K562 (cell line): ENCODE measurements around the gene RXYLT1. TPM values are rescaled to one million over a fixed set of nuclear protein-coding genes. Genes with fewer than 3 reads are reported as not detected.

Experiments
- ATAC-seq: fragments of 200-7000 bp; cut with Tn5 transposase; 3 replicates; pipeline ENCODE4 v1.9.1; 2020; ENCODE audit warnings: moderate library complexity
- BruUV-seq: library from RNA; stranded (reverse); fragments of 400-500 nt; replicated peaks from 2 replicates; lab custom pipeline; 2021; lab: Mats Ljungman, UMichigan
- CTCF ChIA-PET: fragments of 300-600 bp; formaldehyde crosslinking; extraction: SDS; loops from one replicate; lab custom pipeline; 2021; ENCODE audit warnings: low intra/inter-chr PET ratio; lab: Yijun Ruan, JAX
- POLR2A ChIA-PET: fragments of 300-600, 350-650 bp; sonication (Branson Sonifier 250); formaldehyde crosslinking; extraction: SDS; loops from one replicate; lab custom pipeline; 2021; ENCODE audit warnings: antibody characterized with exemption, inconsistent platforms; lab: Yijun Ruan, JAX
- DNase-seq, 4 experiments: peaks; one replicate each; pipeline versions ENCODE4 v3.0.0 to v3.0.0-alpha.2; 2011 to 2018; ENCODE audit warnings: low spot score in 3 of 4, mixed read lengths in 3 of 4; ENCODE audit errors: extremely low read depth in 1 of 4
- FAIRE-seq: peaks from 2 replicates; lab custom pipeline; 2011; peaks lifted over from hg19 to GRCh38; lab: Jason Lieb, UNC
- H2AFZ ChIP-seq: 2 replicates; pipeline ENCODE4 v1.6.0; 2011; ENCODE audit warnings: low read depth, low read length, control low read depth, inconsistent platforms
- H3K27ac ChIP-seq: fragments of 200-600 bp; 3 replicates; pipeline ENCODE4 v1.8.0; 2011; ENCODE audit warnings: low read depth, mild to moderate bottlenecking, control low read depth, inconsistent platforms, low read length, moderate library complexity, mixed read lengths; ENCODE audit errors: extremely low read depth
- H3K27me3 ChIP-seq, 2 experiments: fragments of 300-600 bp in 1 of 2; 2 replicates in 1 of 2; 3 replicates in 1 of 2; pipeline versions ENCODE4 v1.6.0 to v1.8.0; 2011; ENCODE audit warnings: inconsistent platforms in 2 of 2, low read length in 2 of 2, mild to moderate bottlenecking in 1 of 2, mixed read lengths in 1 of 2, moderate library complexity in 1 of 2; ENCODE audit not compliant: control insufficient read depth in 2 of 2, insufficient read depth in 2 of 2
- H3K36me3 ChIP-seq: fragments of 300-600 bp; 3 replicates; pipeline ENCODE4 v1.8.0; 2011; ENCODE audit warnings: mild to moderate bottlenecking, low read length, inconsistent platforms; ENCODE audit not compliant: control insufficient read depth, insufficient read depth
- H3K4me1 ChIP-seq, 2 experiments: fragments of 200-600 bp in 1 of 2; replicated peaks in 1 of 2; 2 replicates in 1 of 2; 3 replicates in 1 of 2; pipeline versions ENCODE4 v1.5.1 to v1.8.0; 2011; ENCODE audit warnings: inconsistent platforms in 2 of 2, low read length in 2 of 2, mild to moderate bottlenecking in 1 of 2, mixed read lengths in 1 of 2, moderate library complexity in 1 of 2; ENCODE audit not compliant: control insufficient read depth in 2 of 2, insufficient read depth in 2 of 2
- H3K4me2 ChIP-seq: 2 replicates; pipeline ENCODE4 v1.6.1; 2011; ENCODE audit warnings: low read length, control low read depth, inconsistent platforms, mixed read lengths; ENCODE audit not compliant: insufficient read depth
- H3K4me3 ChIP-seq: fragments of 200-600 bp; sonication (generic), shearing (Covaris generic); 2 replicates; pipeline ENCODE4 v1.5.1; 2016; ENCODE audit warnings: control low read depth, inconsistent platforms
- H3K79me2 ChIP-seq: fragments of 200-600 bp; 3 replicates; pipeline ENCODE4 v1.8.0; 2011; ENCODE audit warnings: low read length, inconsistent platforms; ENCODE audit not compliant: control insufficient read depth, insufficient read depth
- H3K9ac ChIP-seq, 2 experiments: 2 replicates each; pipeline versions ENCODE4 v1.6.0 to v1.6.1; 2011; ENCODE audit warnings: low read depth in 2 of 2, low read length in 2 of 2, control low read depth in 1 of 2, inconsistent platforms in 1 of 2, mild to moderate bottlenecking in 1 of 2, mixed read lengths in 1 of 2; ENCODE audit not compliant: insufficient read depth in 1 of 2
- H3K9me1 ChIP-seq: one replicate; pipeline ENCODE4 v1.6.0; 2011; ENCODE audit warnings: inconsistent platforms, mild to moderate bottlenecking, low read length, moderate library complexity; ENCODE audit not compliant: control insufficient read depth, insufficient read depth
- H3K9me3 ChIP-seq: replicated peaks from 2 replicates; pipeline ENCODE4 v1.5.1; 2011; ENCODE audit warnings: low read depth, low read length, inconsistent platforms; ENCODE audit not compliant: control insufficient read depth, insufficient read depth
- H4K20me1 ChIP-seq: replicated peaks from 2 replicates; pipeline ENCODE4 v1.6.1; 2011; ENCODE audit warnings: low read length, inconsistent platforms, mixed read lengths; ENCODE audit not compliant: control insufficient read depth, insufficient read depth
- DNMT1 ChIP-seq: fragments of 450-650 bp; IDR thresholded peaks from 2 replicates; pipeline ENCODE4 v1.6.1; 2016; ENCODE audit warnings: antibody characterized with exemption, mild to moderate bottlenecking
- NR3C1 ChIP-seq: sonication (generic); formaldehyde crosslinking; IDR thresholded peaks from 2 replicates; pipeline ENCODE4 v1.8.1; 2022; ENCODE audit warnings: missing genetic modification reagents
- SMARCE1 ChIP-seq: fragments of 450-650 bp; IDR thresholded peaks from 2 replicates; pipeline ENCODE4 v1.7.1; 2016; ENCODE audit warnings: mild to moderate bottlenecking
- SREBF2 ChIP-seq: sonication (generic); formaldehyde crosslinking; IDR thresholded peaks from 2 replicates; pipeline ENCODE4 v1.4.0; 2020; ENCODE audit warnings: mild to moderate bottlenecking, missing genetic modification reagents
- TRIM28 ChIP-seq: fragments of 450-650 bp; IDR thresholded peaks from 2 replicates; pipeline ENCODE4 v1.6.1; 2017
- ZNF124 ChIP-seq: sonication (generic); formaldehyde crosslinking; IDR thresholded peaks from 2 replicates; pipeline ENCODE4 v1.8.1; 2022; ENCODE audit warnings: missing genetic modification reagents
- ZNF507 ChIP-seq: conservative IDR thresholded peaks from 2 replicates; pipeline ENCODE4 v1.6.1; 2017; ENCODE audit warnings: missing genetic modification characterization, missing compliant biosample characterization
- ZNF695 ChIP-seq: fragments of 450-650 bp; formaldehyde crosslinking; IDR thresholded peaks from 2 replicates; pipeline ENCODE4 v1.4.0; 2020; ENCODE audit warnings: mild to moderate bottlenecking, moderate library complexity
- WGBS: fragments of 100-300 bp; shearing (Covaris generic); methylation state at CpG from one replicate; pipeline ENCODE4 v1.1.6; 2016; ENCODE audit warnings: low coverage, mixed read lengths; ENCODE audit not compliant: insufficient coverage; ENCODE audit errors: missing lambda C conversion rate; 5-methylcytosine and 5-hydroxymethylcytosine counted together
- in situ Hi-C: fragments of 300-500 bp; cut with MboI; formaldehyde crosslinking; loops from 4 replicates; pipeline ENCODE4 v1.15.0; 2018; ENCODE audit warnings: inconsistent platforms, mixed read lengths
- intact Hi-C: fragments of 100-400 bp; cut with micrococcal nuclease; formaldehyde crosslinking; loops from 2 replicates; pipeline ENCODE4 v1.14.2; 2022
- polyA plus RNA-seq, 8 experiments: library from polyadenylated mRNA; depleted of rRNA in 4 of 8; stranded (reverse) in 5 of 8; unstranded in 3 of 8; fragments of >200 nt; fragmentation: Nextera tagmentation in 2 of 8; fragmentation: Illumina TruSeq in 1 of 8; extraction: Ambion mirVana in 2 of 8; extraction: Trizol in 1 of 8; gene quantifications; 2 replicates each; pipeline versions ENCODE4 v1.2.1 to v1.2.3, GENCODE V29; 2011 to 2014; ENCODE audit warnings: inconsistent platforms in 1 of 8, missing spikeins in 1 of 8
- total RNA-seq, 7 experiments: library from RNA; depleted of rRNA in 6 of 7; stranded (reverse); fragments of >200 nt in 6 of 7; fragmentation: Illumina TruSeq in 2 of 7; extraction: Trizol in 2 of 7; gene quantifications; 2 replicates each; pipeline versions ENCODE4 v1.2.1 to v1.2.3, GENCODE V29; 2011 to 2021; ENCODE audit warnings: low replicate concordance in 1 of 7
- TF ChIP-seq, protein P1 (sequence below): fragments of 250-450 bp; sonication (Bioruptor Pico); IDR thresholded peaks from 2 replicates; pipeline ENCODE4 v1.4.0; 2020; ENCODE audit warnings: mild to moderate bottlenecking, moderate library complexity
- TF ChIP-seq, protein P2 (sequence below), 2 experiments: fragments of 200-800 bp in 1 of 2; sonication (Bioruptor generic) in 1 of 2; sonication (generic) in 1 of 2; formaldehyde crosslinking in 1 of 2; IDR thresholded peaks in 1 of 2; conservative IDR thresholded peaks in 1 of 2; 2 replicates each; pipeline versions ENCODE4 v1.5.0 to v1.6.1; 2016 to 2020; ENCODE audit warnings: missing compliant biosample characterization in 1 of 2, missing genetic modification characterization in 1 of 2, missing genetic modification reagents in 1 of 2
- TF ChIP-seq, protein P3 (sequence below): fragments of 250-450 bp; sonication (Bioruptor Pico); IDR thresholded peaks from 2 replicates; pipeline ENCODE4 v1.6.1; 2021; ENCODE audit warnings: mild to moderate bottlenecking

Gene RXYLT1
- total and polyA plus RNA-seq, 9 of the 15 experiments (the other 6 are each of a cell fraction or from before 2014, with no cell fraction given), result 6.7 to 26.5 (median 20.9) TPM

- TF ChIP-seq, protein P1, sequence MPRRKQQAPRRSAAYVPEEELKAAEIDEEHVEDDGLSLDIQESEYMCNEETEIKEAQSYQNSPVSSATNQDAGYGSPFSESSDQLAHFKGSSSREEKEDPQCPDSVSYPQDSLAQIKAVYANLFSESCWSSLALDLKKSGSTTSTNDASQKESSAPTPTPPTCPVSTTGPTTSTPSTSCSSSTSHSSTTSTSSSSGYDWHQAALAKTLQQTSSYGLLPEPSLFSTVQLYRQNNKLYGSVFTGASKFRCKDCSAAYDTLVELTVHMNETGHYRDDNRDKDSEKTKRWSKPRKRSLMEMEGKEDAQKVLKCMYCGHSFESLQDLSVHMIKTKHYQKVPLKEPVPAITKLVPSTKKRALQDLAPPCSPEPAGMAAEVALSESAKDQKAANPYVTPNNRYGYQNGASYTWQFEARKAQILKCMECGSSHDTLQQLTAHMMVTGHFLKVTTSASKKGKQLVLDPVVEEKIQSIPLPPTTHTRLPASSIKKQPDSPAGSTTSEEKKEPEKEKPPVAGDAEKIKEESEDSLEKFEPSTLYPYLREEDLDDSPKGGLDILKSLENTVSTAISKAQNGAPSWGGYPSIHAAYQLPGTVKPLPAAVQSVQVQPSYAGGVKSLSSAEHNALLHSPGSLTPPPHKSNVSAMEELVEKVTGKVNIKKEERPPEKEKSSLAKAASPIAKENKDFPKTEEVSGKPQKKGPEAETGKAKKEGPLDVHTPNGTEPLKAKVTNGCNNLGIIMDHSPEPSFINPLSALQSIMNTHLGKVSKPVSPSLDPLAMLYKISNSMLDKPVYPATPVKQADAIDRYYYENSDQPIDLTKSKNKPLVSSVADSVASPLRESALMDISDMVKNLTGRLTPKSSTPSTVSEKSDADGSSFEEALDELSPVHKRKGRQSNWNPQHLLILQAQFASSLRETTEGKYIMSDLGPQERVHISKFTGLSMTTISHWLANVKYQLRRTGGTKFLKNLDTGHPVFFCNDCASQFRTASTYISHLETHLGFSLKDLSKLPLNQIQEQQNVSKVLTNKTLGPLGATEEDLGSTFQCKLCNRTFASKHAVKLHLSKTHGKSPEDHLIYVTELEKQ (CRISPR knock-in tag), result no peak
- TF ChIP-seq, all 486 proteins: peak for 0
These were observed 15.2 kb upstream of the RXYLT1 start (continued) for GRCh38 chr12:63764481-63764880.

- no peaks in the 10 kb centered on the region for H4K20me1 ChIP-seq
- ATAC-seq (no peak), DNase-seq (no peak), FAIRE-seq (no peak)
- intact Hi-C loops (no loop called here), in situ Hi-C loops (no loop called here)
- H3K27ac ChIP-seq, result no peak overlapping the region
- H3K4me1 ChIP-seq, result no peaks in the 10 kb centered on the region
- H3K9me3 ChIP-seq, result no peaks in the 10 kb centered on the region
- ChIA-PET CTCF (no interaction called here), POLR2A (interaction anchor here (1.5 kb wide), 1 partner anchor 8 kb away, joined by 4 read pairs; no protein-coding TSS in a partner anchor)
- H3K27me3 ChIP-seq, result no peaks in the 10 kb centered on the region
- H3K79me2 ChIP-seq, result no peaks in the 10 kb centered on the region
- no peaks in the 10 kb centered on the region for H3K9me1 ChIP-seq
- H3K36me3 ChIP-seq, result no peaks in the 10 kb centered on the region
- no peak overlapping the region for H2AFZ ChIP-seq
- H3K4me3 ChIP-seq, result no peak overlapping the region
- no TSS peak for BruUV-seq
- TF ChIP-seq DNMT1 (no peak), ZNF507 (tag) (no peak), SREBF2 (CRISPR knock-in tag) (no peak), ZNF695 (CRISPR knock-in tag) (no peak), ZNF124 (no peak), TRIM28 (no peak), NR3C1 (CRISPR knock-in tag) (no peak), SMARCE1 (no peak)
- TF ChIP-seq, protein P2, sequence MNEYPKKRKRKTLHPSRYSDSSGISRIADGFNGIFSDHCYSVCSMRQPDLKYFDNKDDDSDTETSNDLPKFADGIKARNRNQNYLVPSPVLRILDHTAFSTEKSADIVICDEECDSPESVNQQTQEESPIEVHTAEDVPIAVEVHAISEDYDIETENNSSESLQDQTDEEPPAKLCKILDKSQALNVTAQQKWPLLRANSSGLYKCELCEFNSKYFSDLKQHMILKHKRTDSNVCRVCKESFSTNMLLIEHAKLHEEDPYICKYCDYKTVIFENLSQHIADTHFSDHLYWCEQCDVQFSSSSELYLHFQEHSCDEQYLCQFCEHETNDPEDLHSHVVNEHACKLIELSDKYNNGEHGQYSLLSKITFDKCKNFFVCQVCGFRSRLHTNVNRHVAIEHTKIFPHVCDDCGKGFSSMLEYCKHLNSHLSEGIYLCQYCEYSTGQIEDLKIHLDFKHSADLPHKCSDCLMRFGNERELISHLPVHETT (CRISPR knock-in tag; conservative IDR thresholded peaks at IDR 0.05 in 1 of 2, IDR thresholded peaks at IDR 0.05 in 1 of 2), result no peak
- TF ChIP-seq, protein P3, sequence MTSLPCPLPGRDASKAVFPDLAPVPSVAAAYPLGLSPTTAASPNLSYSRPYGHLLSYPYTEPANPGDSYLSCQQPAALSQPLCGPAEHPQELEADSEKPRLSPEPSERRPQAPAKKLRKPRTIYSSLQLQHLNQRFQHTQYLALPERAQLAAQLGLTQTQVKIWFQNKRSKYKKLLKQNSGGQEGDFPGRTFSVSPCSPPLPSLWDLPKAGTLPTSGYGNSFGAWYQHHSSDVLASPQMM (CRISPR knock-in tag), result no peak
- TF ChIP-seq, all 486 proteins: peak for 0
- WGBS, result 0% methylated on average over 1 of the region's 1 CpG
- Histone ChIP-seq H3K9ac (no peak overlapping the region), H3K4me2 (no peak overlapping the region)
These were observed 13.2 kb upstream of the RXYLT1 start for GRCh38 chr12:63766498-63766897.
